NCI-H1105 (cell line): ENCODE results near the gene RAB40C.

Experiments
- DNase-seq: peaks from one replicate; lab custom pipeline; 2025; lab: John Stamatoyannopoulos, UW

The RAB40C gene

GRCh38 chr16:617855-618254 is 28.0 kb downstream of the RAB40C start:
- DNase-seq, result no peak

- no peak for DNase-seq
Measured at GRCh38 chr16:619476-620100, 29.7 kb downstream of the RAB40C start.

- no peak for DNase-seq
Measured at GRCh38 chr16:620700-621525, 31.0 kb downstream of the RAB40C start.

GRCh38 chr16:621526-622105 is 31.8 kb downstream of the RAB40C start:
- peak; percentile 25 for DNase-seq

- DNase-seq, result no peak
Measured at GRCh38 chr16:622920-623280, 33.0 kb downstream of the RAB40C start.

- DNase-seq, result no peak
Measured at GRCh38 chr16:624526-625070, 34.7 kb downstream of the RAB40C start.

GRCh38 chr16:625117-625976 is 35.5 kb downstream of the RAB40C start:
- DNase-seq, result no peak

GRCh38 chr16:625977-626765 is 36.3 kb downstream of the RAB40C start:
- no peak for DNase-seq

- no peak for DNase-seq
Measured at GRCh38 chr16:626787-627453, 37.1 kb downstream of the RAB40C start.

- no peak for DNase-seq
Measured at GRCh38 chr16:627454-628239, 37.8 kb downstream of the RAB40C start.

GRCh38 chr16:628321-629061 is 38.6 kb downstream of the RAB40C start:
- no peak for DNase-seq

- DNase-seq, result no peak
Measured at GRCh38 chr16:629185-629832, 39.4 kb downstream of the RAB40C start.

- DNase-seq, result no peak
Measured at GRCh38 chr16:629833-630248, 40.0 kb downstream of the RAB40C start.

- DNase-seq, result no peak
Measured at GRCh38 chr16:630249-630814, 40.5 kb downstream of the RAB40C start.

GRCh38 chr16:630815-631405 is 41.0 kb downstream of the RAB40C start, which contains the start of gene WFIKKN1:
WFIKKN1 (plus strand) TSS chr16:630985; CDS start chr16:631254, 269 bp downstream.
- DNase-seq, result no peak

- no peak for DNase-seq
Measured at GRCh38 chr16:631808-632358, 42.0 kb downstream of the RAB40C start.
